Measurements from ENCODE around the gene RIN3.
A peak's percentile ranks its signal among the peaks of the same experiment; 100 is the strongest.
"Not testable (repeated sequence)": the region's sequence is repeated elsewhere in the genome, so short reads cannot be mapped to it uniquely, and the experiment has no call there.

RIN3 gene

DNA sequence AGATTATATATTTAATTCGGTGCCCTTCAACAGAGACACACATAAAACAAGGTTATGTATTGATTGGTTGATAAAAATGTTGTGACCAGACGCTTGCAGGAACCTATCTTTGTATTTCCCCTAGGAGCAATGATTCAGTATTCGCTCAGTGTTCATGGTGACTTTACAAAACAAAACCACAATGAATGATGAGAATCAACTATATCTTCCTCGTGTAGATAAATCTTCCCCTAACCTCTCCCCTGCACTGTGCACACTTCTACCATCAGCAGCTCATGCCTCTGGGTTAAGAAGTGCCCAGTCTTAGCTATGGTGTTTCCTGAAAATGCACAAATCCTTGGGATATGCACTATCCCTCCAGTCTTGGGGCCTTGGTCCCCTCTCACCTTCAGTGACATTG is 16.3 kb downstream of the RIN3 start:
- Histone ChIP-seq H3K4me3 (ENCODE audit: severe bottlenecking) (no peak overlapping the region), H3K9me3 (ENCODE audit: severe bottlenecking) (no peaks in the 10 kb centered on the region), H3K27ac (ENCODE audit: poor library complexity, severe bottlenecking) (no peak overlapping the region), H3K36me3 (ENCODE audit: low read depth) (no peaks in the 10 kb centered on the region), H3K4me1 (ENCODE audit: insufficient read depth, poor library complexity, severe bottlenecking) (no peaks in the 10 kb centered on the region), H3K27me3 (ENCODE audit: insufficient read depth, poor library complexity, severe bottlenecking) (no peaks in the 10 kb centered on the region)
- TF ChIP-seq, protein P1, sequence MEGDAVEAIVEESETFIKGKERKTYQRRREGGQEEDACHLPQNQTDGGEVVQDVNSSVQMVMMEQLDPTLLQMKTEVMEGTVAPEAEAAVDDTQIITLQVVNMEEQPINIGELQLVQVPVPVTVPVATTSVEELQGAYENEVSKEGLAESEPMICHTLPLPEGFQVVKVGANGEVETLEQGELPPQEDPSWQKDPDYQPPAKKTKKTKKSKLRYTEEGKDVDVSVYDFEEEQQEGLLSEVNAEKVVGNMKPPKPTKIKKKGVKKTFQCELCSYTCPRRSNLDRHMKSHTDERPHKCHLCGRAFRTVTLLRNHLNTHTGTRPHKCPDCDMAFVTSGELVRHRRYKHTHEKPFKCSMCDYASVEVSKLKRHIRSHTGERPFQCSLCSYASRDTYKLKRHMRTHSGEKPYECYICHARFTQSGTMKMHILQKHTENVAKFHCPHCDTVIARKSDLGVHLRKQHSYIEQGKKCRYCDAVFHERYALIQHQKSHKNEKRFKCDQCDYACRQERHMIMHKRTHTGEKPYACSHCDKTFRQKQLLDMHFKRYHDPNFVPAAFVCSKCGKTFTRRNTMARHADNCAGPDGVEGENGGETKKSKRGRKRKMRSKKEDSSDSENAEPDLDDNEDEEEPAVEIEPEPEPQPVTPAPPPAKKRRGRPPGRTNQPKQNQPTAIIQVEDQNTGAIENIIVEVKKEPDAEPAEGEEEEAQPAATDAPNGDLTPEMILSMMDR (IDR thresholded peaks at IDR 0.05; ENCODE audit: poor library complexity, severe bottlenecking), result no peak
- DNase-seq (ENCODE audit: low spot score) (no peak), ATAC-seq (ENCODE audit: low read depth) (no peak)

DNA sequence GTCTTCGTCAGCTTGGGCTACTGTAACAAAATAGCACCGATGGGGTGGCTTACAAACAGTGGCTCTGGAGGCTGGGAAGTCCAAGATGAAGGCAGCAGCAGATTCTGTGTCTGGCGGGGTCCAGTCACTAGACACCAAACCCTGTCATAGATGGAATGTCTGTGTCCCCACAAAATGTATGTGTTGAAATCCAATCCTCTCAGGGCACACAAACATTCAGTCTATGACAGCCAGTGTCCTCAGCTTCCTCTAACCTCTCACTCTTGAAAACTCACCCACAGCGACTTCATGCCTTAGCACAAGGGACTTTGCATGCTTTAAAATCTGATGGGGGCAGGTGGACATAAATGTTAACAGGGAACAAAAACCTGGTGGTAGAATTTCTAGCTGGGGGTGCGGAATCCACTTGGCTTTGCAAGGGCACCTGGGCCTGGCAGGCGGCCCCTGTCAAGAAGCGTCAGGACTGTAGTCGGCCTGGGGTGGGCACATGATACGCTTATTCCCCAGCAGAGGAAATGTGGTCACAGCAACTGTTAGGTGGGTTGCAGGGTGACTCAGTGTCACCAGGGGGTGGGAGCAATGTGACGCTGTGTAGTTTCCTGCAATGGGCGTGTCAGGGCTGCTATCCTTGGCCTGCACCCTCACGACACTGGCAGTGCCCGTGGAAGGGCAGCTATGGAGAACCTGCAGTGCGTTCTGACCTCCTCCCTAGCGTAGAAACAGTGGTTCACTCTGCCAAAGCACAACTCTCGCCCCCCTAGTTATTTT is 17.7 kb downstream of the RIN3 start:
- DNase-seq (ENCODE audit: low spot score), result no peak
- Histone ChIP-seq H3K27ac (ENCODE audit: poor library complexity, severe bottlenecking) (no peak overlapping the region), H3K9me3 (ENCODE audit: severe bottlenecking) (no peaks in the 10 kb centered on the region), H3K27me3 (ENCODE audit: insufficient read depth, poor library complexity, severe bottlenecking) (no peaks in the 10 kb centered on the region), H3K4me3 (ENCODE audit: severe bottlenecking) (no peak overlapping the region), H3K36me3 (ENCODE audit: low read depth) (no peaks in the 10 kb centered on the region), H3K4me1 (ENCODE audit: insufficient read depth, poor library complexity, severe bottlenecking) (no peaks in the 10 kb centered on the region)
- ATAC-seq (ENCODE audit: low read depth), result no peak
- TF ChIP-seq, protein P1 (IDR thresholded peaks at IDR 0.05; ENCODE audit: poor library complexity, severe bottlenecking), result no peak

DNA sequence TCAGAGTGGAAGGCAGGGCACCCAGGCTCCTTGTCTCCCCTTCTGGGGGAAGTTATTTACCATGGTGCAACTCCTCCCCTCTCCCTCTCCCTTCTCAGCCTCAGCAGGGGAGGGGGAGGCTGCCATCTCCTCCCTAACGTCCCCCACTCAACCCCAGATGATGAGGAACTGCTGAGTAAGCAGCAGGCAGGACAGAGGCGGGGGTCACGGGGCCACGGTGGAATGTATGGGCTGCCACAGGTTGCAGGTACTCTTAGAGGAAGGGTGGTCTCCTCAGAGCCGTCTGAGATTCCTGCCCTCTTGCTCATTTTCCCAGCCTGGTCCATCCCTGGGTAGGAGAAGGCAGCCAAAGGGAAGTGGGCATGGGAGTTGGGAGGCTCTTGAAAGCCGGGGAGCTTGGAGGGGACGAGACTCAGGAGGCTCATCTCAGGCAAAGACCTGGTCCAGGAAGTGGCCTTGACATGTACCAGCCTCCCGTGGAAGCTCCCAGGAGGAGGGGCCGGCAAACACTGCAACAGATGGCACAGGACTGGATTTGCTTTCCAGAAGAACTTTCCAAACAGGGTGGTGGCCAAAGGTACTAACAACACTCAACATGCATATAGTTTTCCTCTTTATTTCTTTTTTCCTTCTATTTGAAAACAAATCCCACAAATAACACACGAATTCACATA is 19.0 kb downstream of the RIN3 start:
- no peak overlapping the region for H3K27ac ChIP-seq (ENCODE audit: poor library complexity, severe bottlenecking)
- TF ChIP-seq, protein P1 (IDR thresholded peaks at IDR 0.05; ENCODE audit: poor library complexity, severe bottlenecking), result no peak

DNA sequence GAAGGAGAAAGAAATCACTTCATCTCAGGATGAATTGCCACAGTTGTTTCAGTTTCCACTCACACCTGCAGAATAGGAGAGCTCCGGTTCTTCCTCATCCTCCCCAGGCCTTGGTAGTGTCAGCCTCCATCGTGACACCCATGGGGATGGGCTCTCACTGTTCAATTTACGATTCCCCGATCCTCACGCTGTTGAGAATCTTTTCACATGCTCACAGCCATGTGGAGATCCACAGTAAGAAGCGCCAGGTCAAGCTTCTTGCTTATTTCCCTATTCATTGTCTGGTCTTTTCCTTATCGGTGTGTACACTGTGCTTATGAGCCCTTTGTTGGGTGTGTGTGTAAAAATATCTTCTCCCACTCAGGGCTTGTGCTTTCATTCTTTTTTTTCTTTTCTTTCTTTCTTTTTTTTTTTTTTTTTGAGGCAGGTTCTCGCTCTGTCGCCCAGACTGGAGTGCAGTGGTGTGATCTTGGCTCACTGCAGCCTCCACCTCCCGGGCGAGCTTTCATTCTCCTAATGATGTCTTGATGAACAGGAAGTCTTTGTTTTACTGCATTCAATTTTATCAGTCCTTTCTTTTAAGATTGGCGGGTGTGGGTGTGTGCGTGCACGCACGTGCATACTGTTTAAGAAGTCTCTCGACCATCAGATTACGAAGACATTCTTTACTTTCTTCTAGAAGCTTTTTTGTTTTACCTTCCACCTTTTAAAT is 21.5 kb downstream of the RIN3 start:
- TF ChIP-seq, protein P1 (IDR thresholded peaks at IDR 0.05; ENCODE audit: poor library complexity, severe bottlenecking), result no peak
- ATAC-seq (ENCODE audit: low read depth) (no peak), DNase-seq (ENCODE audit: low spot score) (no peak)
- Histone ChIP-seq H3K9me3 (ENCODE audit: severe bottlenecking) (no peaks in the 10 kb centered on the region), H3K36me3 (ENCODE audit: low read depth) (no peaks in the 10 kb centered on the region), H3K4me3 (ENCODE audit: severe bottlenecking) (no peak overlapping the region), H3K4me1 (ENCODE audit: insufficient read depth, poor library complexity, severe bottlenecking) (peaks cover under 1% of the 10 kb centered on the region), H3K27ac (ENCODE audit: poor library complexity, severe bottlenecking) (no peak overlapping the region), H3K27me3 (ENCODE audit: insufficient read depth, poor library complexity, severe bottlenecking) (no peaks in the 10 kb centered on the region)

More for the DNA sequence above, 19.0 kb downstream of the RIN3 start:
- Histone ChIP-seq H3K4me3 (ENCODE audit: severe bottlenecking) (no peak overlapping the region), H3K4me1 (ENCODE audit: insufficient read depth, poor library complexity, severe bottlenecking) (no peaks in the 10 kb centered on the region), H3K27me3 (ENCODE audit: insufficient read depth, poor library complexity, severe bottlenecking) (no peaks in the 10 kb centered on the region), H3K36me3 (ENCODE audit: low read depth) (no peaks in the 10 kb centered on the region), H3K9me3 (ENCODE audit: severe bottlenecking) (no peaks in the 10 kb centered on the region)
- DNase-seq (ENCODE audit: low spot score) (no peak), ATAC-seq (ENCODE audit: low read depth) (no peak)

DNA sequence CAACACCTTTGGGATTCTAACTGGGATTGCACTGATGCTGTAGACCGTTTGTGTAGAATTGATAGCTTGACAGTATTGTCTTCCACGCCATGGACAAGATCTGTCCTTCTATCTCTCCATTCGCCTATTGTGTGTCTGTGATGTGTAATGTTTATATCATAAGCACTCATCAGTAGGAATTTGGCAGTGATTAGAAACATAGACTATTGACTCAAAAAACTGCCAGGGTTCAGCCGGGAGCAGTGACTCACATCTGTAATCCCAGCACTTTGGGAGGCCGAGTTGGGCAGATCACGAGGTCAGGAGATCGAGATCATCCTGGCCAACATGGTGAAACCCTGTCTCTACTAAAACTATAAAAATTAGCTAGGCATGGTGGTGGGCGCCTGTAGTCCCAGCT is 22.6 kb downstream of the RIN3 start:
- H3K4me3 ChIP-seq (ENCODE audit: severe bottlenecking); H3K27ac ChIP-seq (ENCODE audit: poor library complexity, severe bottlenecking); H3K4me1 ChIP-seq (ENCODE audit: insufficient read depth, poor library complexity, severe bottlenecking); H3K27me3 ChIP-seq (ENCODE audit: insufficient read depth, poor library complexity, severe bottlenecking); H3K9me3 ChIP-seq (ENCODE audit: severe bottlenecking); H3K36me3 ChIP-seq (ENCODE audit: low read depth); DNase-seq (ENCODE audit: low spot score): not testable (repeated sequence)
- peak; percentile 43 for ATAC-seq (ENCODE audit: low read depth)

All from RWPE2 (cell line).